ENCODE measurements around the gene KLF16. TPM values are rescaled to one million over a fixed set of nuclear protein-coding genes. Genes with fewer than 3 reads are reported as not detected.

Gene KLF16
- total RNA-seq, 1 experiment from 2014 or later: 64.0 TPM

- Mint-ChIP-seq H3K36me3 (no peaks in the 10 kb centered on the region), H3K9me3 (no peaks in the 10 kb centered on the region), H3K27me3 (ENCODE audit: low read depth) (peaks cover 2% of the 10 kb centered on the region; the same call in 1 of the 2 replicates), H3K4me3 (peak overlapping the region; percentile 98), H3K4me1 (peaks cover 27% of the 10 kb centered on the region), H3K27ac (peak overlapping the region; percentile 83)
- TF ChIP-seq ZNF423 (CRISPR knock-in tag; IDR thresholded peaks at IDR 0.05): no peak
- 0 out of 2 replicates have a peak, but pooled peaks have one; percentile 46 for TF ChIP-seq FOXP1 (CRISPR knock-in tag; IDR thresholded peaks at IDR 0.05; ENCODE audit: borderline replicate concordance)
- ATAC-seq (no peak), DNase-seq (ENCODE audit: low spot score) (no peak)
- ChIA-PET POLR2A (no interaction called here), CTCF (no interaction called here)
These were observed 19.7 kb upstream of the KLF16 start for GRCh38 chr19:1882786-1883692.

- TF ChIP-seq ZNF263 (CRISPR knock-in tag; IDR thresholded peaks at IDR 0.05; ENCODE audit: low read depth) (no peak), AFF4 (CRISPR knock-in tag; IDR thresholded peaks at IDR 0.05; ENCODE audit: borderline replicate concordance) (no peak), FOXK1 (CRISPR knock-in tag; IDR thresholded peaks at IDR 0.05) (no peak), IRF1 (CRISPR knock-in tag; IDR thresholded peaks at IDR 0.05) (no peak), KAT7 (CRISPR knock-in tag; IDR thresholded peaks at IDR 0.05; ENCODE audit: borderline replicate concordance) (no peak), OVOL2 (CRISPR knock-in tag; IDR thresholded peaks at IDR 0.05; ENCODE audit: borderline replicate concordance) (no peak), ZNF138 (CRISPR knock-in tag; conservative IDR thresholded peaks at IDR 0.05) (no peak), TEAD4 (CRISPR knock-in tag; IDR thresholded peaks at IDR 0.05) (no peak), CREM (CRISPR knock-in tag; IDR thresholded peaks at IDR 0.05) (no peak), CREB1 (CRISPR knock-in tag; IDR thresholded peaks at IDR 0.05) (no peak), JAZF1 (CRISPR knock-in tag; IDR thresholded peaks at IDR 0.05) (no peak), MAX (CRISPR knock-in tag; IDR thresholded peaks at IDR 0.05) (no peak), AR (CRISPR knock-in tag; IDR thresholded peaks at IDR 0.05) (no peak), TEAD1 (CRISPR knock-in tag; IDR thresholded peaks at IDR 0.05) (no peak), ZNF219 (CRISPR knock-in tag; IDR thresholded peaks at IDR 0.05; ENCODE audit: borderline replicate concordance) (no peak), TP53 (CRISPR knock-in tag; IDR thresholded peaks at IDR 0.05) (no peak), ZBTB43 (CRISPR knock-in tag; IDR thresholded peaks at IDR 0.05) (no peak), RELA (CRISPR knock-in tag; IDR thresholded peaks at IDR 0.05; ENCODE audit: borderline replicate concordance) (no peak), E2F5 (CRISPR knock-in tag; IDR thresholded peaks at IDR 0.05) (no peak), ZNF416 (CRISPR knock-in tag; IDR thresholded peaks at IDR 0.05) (no peak)
- no peak for ATAC-seq
These were observed 18.9 kb upstream of the KLF16 start for GRCh38 chr19:1882089-1882785.

More at GRCh38 chr19:1882089-1882785, 18.9 kb upstream of the KLF16 start:
- Mint-ChIP-seq H3K27ac (peak overlapping the region; percentile 83), H3K9me3 (no peaks in the 10 kb centered on the region), H3K4me3 (peak overlapping the region; percentile 98), H3K36me3 (no peaks in the 10 kb centered on the region), H3K4me1 (peaks cover 23% of the 10 kb centered on the region), H3K27me3 (ENCODE audit: low read depth) (peaks cover 2% of the 10 kb centered on the region; the same call in 1 of the 2 replicates)
- CTCF ChIA-PET: interaction anchor here (0.6 to 1.3 kb wide), 2 partner anchors 18 to 845 kb away, joined by 3 to 8 read pairs; no protein-coding TSS in a partner anchor
- no peak for DNase-seq (ENCODE audit: low spot score)
- POLR2A ChIA-PET: no interaction called here

Data from WTC11 (cell line).